Endothelial cell of umbilical vein (primary cell): ENCODE results near the gene CDH22. TPM values are rescaled to one million over a fixed set of nuclear protein-coding genes. Genes with fewer than 3 reads are reported as not detected.

Experiments used
- BruUV-seq: library from RNA; stranded (reverse); fragments of 400-500 nt; replicated peaks from 2 replicates; lab custom pipeline; 2021; lab: Mats Ljungman, UMichigan
- CTCF ChIA-PET: fragments of 300-600, 350-600 bp; sonication (Branson Sonifier 250); formaldehyde crosslinking; loops from one replicate; lab custom pipeline; 2021; ENCODE audit warnings: antibody characterized with exemption, inconsistent platforms; lab: Charles Lee
- POLR2A ChIA-PET: fragments of 300-600, 350-600 bp; sonication (Branson Sonifier 250); formaldehyde crosslinking; loops from one replicate; lab custom pipeline; 2021; ENCODE audit warnings: antibody characterized with exemption, inconsistent platforms; lab: Charles Lee
- DNase-seq: peaks from one replicate; pipeline ENCODE4 v3.0.0-alpha.2; 2011; ENCODE audit warnings: low read depth, low spot score
- FAIRE-seq: peaks from 2 replicates; lab custom pipeline; 2011; peaks lifted over from hg19 to GRCh38; lab: Jason Lieb, UNC
- H2AFZ ChIP-seq: 2 replicates; pipeline ENCODE4 v1.6.0; 2012; ENCODE audit warnings: low read depth, low read length, control low read depth, inconsistent platforms
- H3K27ac ChIP-seq: 2 replicates; pipeline ENCODE4 v1.5.1; 2011; ENCODE audit warnings: low read depth, mild to moderate bottlenecking, control low read depth, low read length, moderate library complexity; ENCODE audit not compliant: insufficient read depth
- H3K27me3 ChIP-seq, 2 experiments: 2 replicates each; pipeline versions ENCODE4 v1.6.0 to v1.6.1; 2011; ENCODE audit warnings: low read length in 2 of 2, mixed read lengths in 1 of 2; ENCODE audit not compliant: control insufficient read depth in 2 of 2, insufficient read depth in 2 of 2
- H3K36me3 ChIP-seq, 2 experiments: 2 replicates in 1 of 2; 3 replicates in 1 of 2; pipeline ENCODE4 v1.5.1; 2011; ENCODE audit warnings: low read length in 2 of 2, mild to moderate bottlenecking in 1 of 2, moderate library complexity in 1 of 2; ENCODE audit not compliant: control insufficient read depth in 2 of 2, insufficient read depth in 2 of 2; ENCODE audit errors: extremely low read depth in 1 of 2
- H3K4me1 ChIP-seq: 3 replicates; pipeline ENCODE4 v1.5.1; 2011; ENCODE audit warnings: mild to moderate bottlenecking, low read length; ENCODE audit not compliant: control insufficient read depth, insufficient read depth; ENCODE audit errors: extremely low read depth
- H3K4me2 ChIP-seq: 2 replicates; pipeline ENCODE4 v1.6.1; 2011; ENCODE audit warnings: low read length, control low read depth, mixed read lengths; ENCODE audit not compliant: insufficient read depth
- H3K4me3 ChIP-seq, 3 experiments: fragments of 200-600 bp in 1 of 3; sonication (generic), shearing (Covaris generic) in 1 of 3; replicated peaks in 1 of 3; 2 replicates each; pipeline ENCODE4 v1.5.1; 2011 to 2016; ENCODE audit warnings: control low read depth in 3 of 3, low read length in 3 of 3, mild to moderate bottlenecking in 2 of 3, inconsistent platforms in 1 of 3, low read depth in 1 of 3, moderate library complexity in 1 of 3; ENCODE audit not compliant: insufficient read depth in 1 of 3
- H3K79me2 ChIP-seq: 2 replicates; pipeline ENCODE4 v1.6.0; 2012; ENCODE audit warnings: low read length, inconsistent platforms; ENCODE audit not compliant: control insufficient read depth, insufficient read depth
- H3K9ac ChIP-seq: replicated peaks from 2 replicates; pipeline ENCODE3; 2011; ENCODE audit warnings: low read length, control low read depth; ENCODE audit not compliant: insufficient read depth; ENCODE audit errors: extremely low read depth
- H3K9me1 ChIP-seq: replicated peaks from 3 replicates; pipeline ENCODE4 v1.6.0; 2011; ENCODE audit warnings: mild to moderate bottlenecking, low read length; ENCODE audit not compliant: control insufficient read depth, insufficient read depth; ENCODE audit errors: extremely low read depth
- H3K9me3 ChIP-seq: replicated peaks from 2 replicates; pipeline ENCODE4 v1.5.1; 2012; ENCODE audit warnings: low read length, inconsistent platforms; ENCODE audit not compliant: control insufficient read depth, insufficient read depth
- H4K20me1 ChIP-seq: replicated peaks from 2 replicates; pipeline ENCODE3; 2011; ENCODE audit warnings: mild to moderate bottlenecking, low read length; ENCODE audit not compliant: control insufficient read depth, insufficient read depth; ENCODE audit errors: extremely low read depth
- EZH2 ChIP-seq: IDR thresholded peaks from 2 replicates; pipeline ENCODE4 v1.6.1; 2012; ENCODE audit warnings: borderline replicate concordance, low read depth, mild to moderate bottlenecking, moderate library complexity, low read length, inconsistent platforms; ENCODE audit not compliant: severe bottlenecking
- FOS ChIP-seq: IDR thresholded peaks from 2 replicates; pipeline ENCODE4 v1.6.1; 2011; ENCODE audit warnings: mild to moderate bottlenecking, low read length, moderate library complexity, borderline replicate concordance; ENCODE audit not compliant: insufficient read depth
- GATA2 ChIP-seq: IDR thresholded peaks from 2 replicates; pipeline ENCODE4 v1.7.0; 2011; ENCODE audit warnings: low read depth, mild to moderate bottlenecking, moderate library complexity, mixed read lengths, low read length; ENCODE audit not compliant: insufficient read length, insufficient read depth
- POLR2AphosphoS5 ChIP-seq: IDR thresholded peaks from 2 replicates; pipeline ENCODE4 v1.6.1; 2012; ENCODE audit warnings: low read depth, mild to moderate bottlenecking, control low read depth, low read length, moderate library complexity; ENCODE audit not compliant: insufficient read depth
- dilution Hi-C: fragments of 300-500 bp; cut with MboI; formaldehyde crosslinking; loops from one replicate; pipeline ENCODE4 v1.15.0; 2019; ENCODE audit warnings: low sequenced_read_pairs; ENCODE audit not compliant: extremely low pct_ligation_motif_present
- intact Hi-C: fragments of 100-400 bp; cut with micrococcal nuclease; formaldehyde crosslinking; loops from one replicate; pipeline ENCODE4 v1.10.0; 2022
- polyA plus RNA-seq, 4 experiments: library from polyadenylated mRNA; depleted of rRNA in 3 of 4; stranded (reverse) in 3 of 4; unstranded in 1 of 4; fragments of >200 nt; gene quantifications; 2 replicates each; pipeline versions ENCODE4 v1.2.1 to v1.2.3, GENCODE V29; 2011 to 2012; ENCODE audit warnings: missing spikeins in 1 of 4
- total RNA-seq: library from RNA; stranded (reverse); gene quantifications from 2 replicates; pipeline ENCODE4 v1.2.3, GENCODE V29; 2021
- TF ChIP-seq, protein P1 (sequence below), 2 donors: IDR thresholded peaks; 1 replicate in 1 of 2; 2 replicates in 1 of 2; pipeline ENCODE4 v1.5.1; 2011; ENCODE audit warnings: low read length in 2 of 2, mild to moderate bottlenecking in 2 of 2, moderate library complexity in 2 of 2, control low read depth in 1 of 2, inconsistent platforms in 1 of 2, low read depth in 1 of 2; ENCODE audit not compliant: insufficient read depth in 1 of 2; ENCODE audit errors: extremely low read depth in 1 of 2
- TF ChIP-seq, protein P2 (sequence below): IDR thresholded peaks from 2 replicates; pipeline ENCODE4 v1.6.1; 2011; ENCODE audit not compliant: insufficient read depth, insufficient read length

The CDH22 gene
- total and polyA plus RNA-seq, 2 donors (not counting 3 experiments of a cell fraction or from before 2014, with no cell fraction given): not detected

DNA sequence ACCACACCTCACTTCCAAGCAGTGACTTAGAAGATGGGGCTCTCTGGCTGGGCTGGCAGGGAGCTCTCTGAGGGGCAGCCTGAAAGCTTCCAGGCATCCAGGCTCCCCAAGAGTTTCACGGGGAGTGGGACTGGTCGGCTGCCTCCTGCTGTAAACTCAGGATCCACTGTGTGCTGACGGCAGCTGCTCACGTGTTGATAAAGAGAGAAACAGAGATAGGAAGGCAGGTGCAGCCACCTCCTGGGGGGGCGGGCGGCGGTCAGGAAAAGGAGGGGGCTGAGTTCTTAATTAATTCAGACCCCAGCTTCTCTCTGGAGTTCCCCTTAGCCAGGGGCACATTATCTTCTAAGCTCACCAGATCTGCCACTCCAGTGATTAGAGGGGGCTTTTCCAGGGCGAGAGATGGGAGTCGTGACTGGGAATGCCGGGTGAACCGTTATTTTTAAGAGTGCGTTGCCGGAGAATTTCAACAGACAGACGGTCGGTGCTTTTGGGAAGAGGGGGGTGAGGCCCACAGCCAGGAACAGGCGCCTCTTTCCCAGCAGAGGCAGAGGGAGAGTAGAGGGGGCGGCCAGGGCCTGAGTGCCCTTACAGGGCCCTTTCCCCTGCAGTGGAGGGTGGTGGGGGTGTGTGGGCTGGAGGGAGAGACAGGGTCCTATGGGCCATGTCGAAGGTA, 119.3 kb downstream of the CDH22 start:
- ChIA-PET POLR2A (no interaction called here), CTCF (interaction anchor here (1.3 kb wide), 1 partner anchor 13 kb away, joined by 4 read pairs; no protein-coding TSS in a partner anchor)
- TF ChIP-seq, protein P1, sequence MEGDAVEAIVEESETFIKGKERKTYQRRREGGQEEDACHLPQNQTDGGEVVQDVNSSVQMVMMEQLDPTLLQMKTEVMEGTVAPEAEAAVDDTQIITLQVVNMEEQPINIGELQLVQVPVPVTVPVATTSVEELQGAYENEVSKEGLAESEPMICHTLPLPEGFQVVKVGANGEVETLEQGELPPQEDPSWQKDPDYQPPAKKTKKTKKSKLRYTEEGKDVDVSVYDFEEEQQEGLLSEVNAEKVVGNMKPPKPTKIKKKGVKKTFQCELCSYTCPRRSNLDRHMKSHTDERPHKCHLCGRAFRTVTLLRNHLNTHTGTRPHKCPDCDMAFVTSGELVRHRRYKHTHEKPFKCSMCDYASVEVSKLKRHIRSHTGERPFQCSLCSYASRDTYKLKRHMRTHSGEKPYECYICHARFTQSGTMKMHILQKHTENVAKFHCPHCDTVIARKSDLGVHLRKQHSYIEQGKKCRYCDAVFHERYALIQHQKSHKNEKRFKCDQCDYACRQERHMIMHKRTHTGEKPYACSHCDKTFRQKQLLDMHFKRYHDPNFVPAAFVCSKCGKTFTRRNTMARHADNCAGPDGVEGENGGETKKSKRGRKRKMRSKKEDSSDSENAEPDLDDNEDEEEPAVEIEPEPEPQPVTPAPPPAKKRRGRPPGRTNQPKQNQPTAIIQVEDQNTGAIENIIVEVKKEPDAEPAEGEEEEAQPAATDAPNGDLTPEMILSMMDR (IDR thresholded peaks at IDR 0.05; ENCODE audit: extremely low read depth in 1 of 2, insufficient read depth in 1 of 2, low read depth in 1 of 2, low read length in 2 of 2): no peak
- TF ChIP-seq POLR2AphosphoS5 (no peak), EZH2 (no peak), GATA2 (no peak), FOS (no peak)
- TF ChIP-seq, protein P2, sequence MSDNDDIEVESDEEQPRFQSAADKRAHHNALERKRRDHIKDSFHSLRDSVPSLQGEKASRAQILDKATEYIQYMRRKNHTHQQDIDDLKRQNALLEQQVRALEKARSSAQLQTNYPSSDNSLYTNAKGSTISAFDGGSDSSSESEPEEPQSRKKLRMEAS: no peak
- H3K4me1 ChIP-seq: no peaks in the 10 kb centered on the region
- H3K9me3 ChIP-seq: no peaks in the 10 kb centered on the region
- BruUV-seq: no TSS peak
- no peaks in the 10 kb centered on the region for H4K20me1 ChIP-seq
- no peak overlapping the region for H3K4me2 ChIP-seq
- no peaks in the 10 kb centered on the region for H3K36me3 ChIP-seq
- dilution Hi-C loops (no loop called here), intact Hi-C loops (no loop called here)
- no peak overlapping the region for H3K4me3 ChIP-seq
- no peak for DNase-seq
- FAIRE-seq: no peak
- no peaks in the 10 kb centered on the region for H3K9me1 ChIP-seq
- H3K79me2 ChIP-seq: no peaks in the 10 kb centered on the region
- H2AFZ ChIP-seq: no peak overlapping the region
- H3K9ac ChIP-seq: no peak overlapping the region
- no peaks in the 10 kb centered on the region for H3K27me3 ChIP-seq
- H3K27ac ChIP-seq: no peak overlapping the region
